ENCODE data around the gene S100A6. TPM values are rescaled to one million over a fixed set of nuclear protein-coding genes. Genes with fewer than 3 reads are reported as not detected.
"Not testable (repeated sequence)": the region's sequence is repeated elsewhere in the genome, so short reads cannot be mapped to it uniquely, and the experiment has no call there.

Gene S100A6
- 254 TPM for polyA plus RNA-seq (2013)

DNA sequence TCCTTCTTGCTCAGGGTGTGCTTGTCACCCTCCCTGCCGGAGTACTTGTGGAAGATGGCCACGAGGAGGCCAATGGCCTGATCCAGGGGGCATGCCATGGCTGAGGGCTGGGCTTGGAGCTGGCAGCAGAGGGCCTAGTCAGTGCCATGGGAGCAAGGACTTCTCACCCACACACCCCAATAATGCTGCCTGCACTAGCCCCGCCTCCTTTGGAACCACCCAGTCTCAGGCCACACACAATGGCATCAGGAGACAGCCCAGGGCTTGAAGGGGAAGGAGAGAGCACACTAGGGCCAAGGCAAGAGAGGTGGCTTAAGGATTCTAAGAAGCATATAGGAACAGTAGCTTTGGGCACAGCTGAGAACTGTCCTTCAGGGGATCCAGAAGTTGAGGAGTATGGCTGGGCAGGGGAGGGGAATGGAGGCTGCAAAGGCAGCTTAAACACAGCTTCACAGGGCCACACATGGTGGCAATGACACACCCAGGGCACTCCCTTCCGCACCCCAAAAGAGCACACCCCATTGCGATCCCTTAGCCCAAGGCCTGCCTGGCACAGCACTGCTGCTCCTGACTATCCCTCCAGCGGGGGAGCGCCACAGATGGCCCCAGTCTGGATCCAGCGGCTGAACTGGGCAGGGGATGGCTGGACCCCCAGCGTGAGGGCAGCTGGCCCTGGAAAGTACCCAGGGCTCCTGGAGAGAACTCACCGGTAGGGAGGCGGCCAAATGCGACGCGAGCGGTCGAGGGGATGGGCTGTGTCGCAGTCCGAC, at the start of gene S100A6:
S100A6 (minus strand) TSS at position 750 of the 770 bp plus-strand sequence; CDS start at position 98, 652 bp downstream.
- Histone ChIP-seq H3K9me3 (ENCODE audit: control extremely low read depth in 1 of 5, control insufficient read depth in 4 of 5, insufficient read depth in 2 of 5, low read depth in 1 of 5, low read length in 4 of 5) (no peaks in the 10 kb centered on the region), H3K4me3 (ENCODE audit: control insufficient read depth in 1 of 7, extremely low read depth in 1 of 7, insufficient read depth in 4 of 7, low read depth in 2 of 7, low read length in 6 of 7) (peak within 1 kb of the TSS; percentile 49 to 91 (median 72)), H3K27ac (ENCODE audit: insufficient read depth in 1 of 2, low read depth in 1 of 2, low read length in 2 of 2, poor library complexity in 1 of 2, severe bottlenecking in 2 of 2) (peak within 1 kb of the TSS; percentile 53 to 82), H3K4me1 (ENCODE audit: control extremely low read depth in 1 of 4, control insufficient read depth in 4 of 4, insufficient read depth in 4 of 4, low read length in 3 of 4) (peaks cover 8 to 58% (median 50%) of the 10 kb centered on the region in 4 experiments), H3K36me3 (ENCODE audit: control insufficient read depth in 4 of 4, insufficient read depth in 4 of 4, low read length in 3 of 4) (peaks cover 0 to 5% (median 2%) of the 10 kb centered on the region in 4 experiments), H3K27me3 (replicated peaks in 2 of 5; ENCODE audit: control insufficient read depth in 4 of 5, insufficient read depth in 5 of 5, low read length in 4 of 5) (no peaks in the 10 kb centered on the region)
- CTCF ChIA-PET, result interaction anchor here (1.2 to 7.1 kb wide), 13 partner anchors 10 to 96 kb away, joined by 3 to 169 read pairs (median 14); partner anchors contain the start of genes S100A14, S100A2 and S100A4
- peak in 1 of 3 donors; percentile 35 for DNase-seq
- WGBS (ENCODE audit: insufficient coverage), result 0% methylated on average over 13 of the region's 18 CpGs
- POLR2A ChIA-PET, result interaction anchor here (0.7 to 2.0 kb wide), 5 partner anchors 9 to 98 kb away, joined by 4 to 11 read pairs (median 6); partner anchors contain the start of genes CHTOP and S100A4

GRCh38 chr1:153585006-153585405, 49.2 kb upstream of the S100A6 start:
- ChIA-PET POLR2A (no interaction called here), CTCF (no interaction called here)
- Histone ChIP-seq H3K4me3 (ENCODE audit: control insufficient read depth in 1 of 7, extremely low read depth in 1 of 7, insufficient read depth in 4 of 7, low read depth in 2 of 7, low read length in 6 of 7) (no peak overlapping the region), H3K4me1 (ENCODE audit: control extremely low read depth in 1 of 4, control insufficient read depth in 4 of 4, insufficient read depth in 4 of 4, low read length in 3 of 4) (no peaks in the 10 kb centered on the region), H3K9me3 (ENCODE audit: control extremely low read depth in 1 of 5, control insufficient read depth in 4 of 5, insufficient read depth in 2 of 5, low read depth in 1 of 5, low read length in 4 of 5) (no peaks in the 10 kb centered on the region), H3K27ac (ENCODE audit: insufficient read depth in 1 of 2, low read depth in 1 of 2, low read length in 2 of 2, poor library complexity in 1 of 2, severe bottlenecking in 2 of 2) (no peak overlapping the region), H3K36me3 (ENCODE audit: control insufficient read depth in 4 of 4, insufficient read depth in 4 of 4, low read length in 3 of 4) (no peaks in the 10 kb centered on the region), H3K27me3 (replicated peaks in 2 of 5; ENCODE audit: control insufficient read depth in 4 of 5, insufficient read depth in 5 of 5, low read length in 4 of 5) (no peaks in the 10 kb centered on the region)
- 90% methylated on average over 1 of the region's 1 CpG for WGBS (ENCODE audit: insufficient coverage)
- no peak for DNase-seq

DNA sequence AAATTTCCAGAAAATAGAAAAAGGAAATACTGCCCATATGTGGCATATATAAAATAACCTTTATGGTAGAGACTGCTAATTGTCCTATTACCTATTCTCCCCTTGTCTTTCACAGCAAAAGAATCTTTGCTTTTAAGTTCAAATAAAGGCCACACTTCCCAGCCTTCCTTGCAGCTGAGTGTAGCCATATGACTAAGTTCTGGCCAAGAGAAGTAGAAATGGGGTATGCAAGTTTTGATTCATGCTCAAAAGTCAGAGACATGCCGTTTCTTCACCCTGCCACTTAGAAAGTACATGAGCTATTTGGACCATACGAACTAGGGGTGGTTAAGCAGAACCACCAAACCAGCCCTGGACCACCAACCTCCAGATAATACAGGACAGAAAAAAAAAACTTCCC, 48.2 kb upstream of the S100A6 start:
- POLR2A ChIA-PET, result no interaction called here
- CTCF ChIA-PET, result no interaction called here
- Histone ChIP-seq H3K4me3 (ENCODE audit: control insufficient read depth in 1 of 7, extremely low read depth in 1 of 7, insufficient read depth in 4 of 7, low read depth in 2 of 7, low read length in 6 of 7) (no peak overlapping the region), H3K36me3 (ENCODE audit: control insufficient read depth in 4 of 4, insufficient read depth in 4 of 4, low read length in 3 of 4) (no peaks in the 10 kb centered on the region), H3K27me3 (replicated peaks in 2 of 5; ENCODE audit: control insufficient read depth in 4 of 5, insufficient read depth in 5 of 5, low read length in 4 of 5) (no peaks in the 10 kb centered on the region), H3K4me1 (ENCODE audit: control extremely low read depth in 1 of 4, control insufficient read depth in 4 of 4, insufficient read depth in 4 of 4, low read length in 3 of 4) (no peaks in the 10 kb centered on the region), H3K9me3 (ENCODE audit: control extremely low read depth in 1 of 5, control insufficient read depth in 4 of 5, insufficient read depth in 2 of 5, low read depth in 1 of 5, low read length in 4 of 5) (no peaks in the 10 kb centered on the region), H3K27ac (ENCODE audit: insufficient read depth in 1 of 2, low read depth in 1 of 2, low read length in 2 of 2, poor library complexity in 1 of 2, severe bottlenecking in 2 of 2) (no peak overlapping the region)
- WGBS (ENCODE audit: insufficient coverage), result 90% methylated on average over 2 of the region's 2 CpGs
- no peak for DNase-seq

- POLR2A ChIA-PET; H3K9me3 ChIP-seq (ENCODE audit: control extremely low read depth in 1 of 5, control insufficient read depth in 4 of 5, insufficient read depth in 2 of 5, low read depth in 1 of 5, low read length in 4 of 5): not testable (repeated sequence)
- WGBS (ENCODE audit: insufficient coverage), result 100% methylated on average over 1 of the region's 3 CpGs
These were observed 47.7 kb upstream of the S100A6 start for GRCh38 chr1:153583514-153583913.

DNA sequence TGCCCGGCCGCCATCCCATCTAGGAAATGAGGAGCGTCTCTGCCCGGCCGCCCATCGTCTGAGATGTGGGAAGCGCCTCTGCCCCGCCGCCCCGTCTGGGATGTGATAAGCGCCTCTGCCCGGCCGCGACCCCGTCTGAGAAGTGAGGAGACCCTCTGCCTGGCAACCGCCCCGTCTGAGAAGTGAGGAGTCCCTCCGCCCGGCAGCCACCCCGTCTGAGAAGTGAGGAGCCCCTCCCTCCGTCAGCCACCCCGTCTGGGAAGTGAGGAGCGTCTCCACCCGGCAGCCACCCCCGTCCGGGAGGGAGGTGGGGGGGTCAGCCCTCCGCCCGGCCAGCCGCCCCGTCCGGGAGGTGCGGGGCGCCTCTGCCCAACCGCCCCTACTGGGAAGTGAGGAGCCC, 47.0 kb upstream of the S100A6 start:
- H3K4me1 ChIP-seq (ENCODE audit: control extremely low read depth in 1 of 4, control insufficient read depth in 4 of 4, insufficient read depth in 4 of 4, low read length in 3 of 4); CTCF ChIA-PET; H3K36me3 ChIP-seq (ENCODE audit: control insufficient read depth in 4 of 4, insufficient read depth in 4 of 4, low read length in 3 of 4); POLR2A ChIA-PET; DNase-seq; H3K4me3 ChIP-seq (ENCODE audit: control insufficient read depth in 1 of 7, extremely low read depth in 1 of 7, insufficient read depth in 4 of 7, low read depth in 2 of 7, low read length in 6 of 7); H3K9me3 ChIP-seq (ENCODE audit: control extremely low read depth in 1 of 5, control insufficient read depth in 4 of 5, insufficient read depth in 2 of 5, low read depth in 1 of 5, low read length in 4 of 5); H3K27ac ChIP-seq (ENCODE audit: insufficient read depth in 1 of 2, low read depth in 1 of 2, low read length in 2 of 2, poor library complexity in 1 of 2, severe bottlenecking in 2 of 2); H3K27me3 ChIP-seq (replicated peaks in 2 of 5; ENCODE audit: control insufficient read depth in 4 of 5, insufficient read depth in 5 of 5, low read length in 4 of 5): not testable (repeated sequence)
- 95% methylated on average over 11 of the region's 34 CpGs for WGBS (ENCODE audit: insufficient coverage)

More at GRCh38 chr1:153583514-153583913, 47.7 kb upstream of the S100A6 start:
- H3K4me1 ChIP-seq (ENCODE audit: control extremely low read depth in 1 of 4, control insufficient read depth in 4 of 4, insufficient read depth in 4 of 4, low read length in 3 of 4); H3K36me3 ChIP-seq (ENCODE audit: control insufficient read depth in 4 of 4, insufficient read depth in 4 of 4, low read length in 3 of 4); DNase-seq; H3K27me3 ChIP-seq (replicated peaks in 2 of 5; ENCODE audit: control insufficient read depth in 4 of 5, insufficient read depth in 5 of 5, low read length in 4 of 5); H3K4me3 ChIP-seq (ENCODE audit: control insufficient read depth in 1 of 7, extremely low read depth in 1 of 7, insufficient read depth in 4 of 7, low read depth in 2 of 7, low read length in 6 of 7); CTCF ChIA-PET; H3K27ac ChIP-seq (ENCODE audit: insufficient read depth in 1 of 2, low read depth in 1 of 2, low read length in 2 of 2, poor library complexity in 1 of 2, severe bottlenecking in 2 of 2): not testable (repeated sequence)

- 90% methylated on average over 3 of the region's 3 CpGs for WGBS (ENCODE audit: insufficient coverage)
- H3K27ac ChIP-seq (ENCODE audit: insufficient read depth in 1 of 2, low read depth in 1 of 2, low read length in 2 of 2, poor library complexity in 1 of 2, severe bottlenecking in 2 of 2), result no peak overlapping the region
- H3K9me3 ChIP-seq (ENCODE audit: control extremely low read depth in 1 of 5, control insufficient read depth in 4 of 5, insufficient read depth in 2 of 5, low read depth in 1 of 5, low read length in 4 of 5), result no peaks in the 10 kb centered on the region
- POLR2A ChIA-PET, result no interaction called here
- H3K4me3 ChIP-seq (ENCODE audit: control insufficient read depth in 1 of 7, extremely low read depth in 1 of 7, insufficient read depth in 4 of 7, low read depth in 2 of 7, low read length in 6 of 7), result no peak overlapping the region
- CTCF ChIA-PET, result interaction anchor here (1.3 to 1.6 kb wide), 2 partner anchors 9 to 36 kb away, joined by 5 read pairs; no protein-coding TSS in a partner anchor
- no peaks in the 10 kb centered on the region for H3K36me3 ChIP-seq (ENCODE audit: control insufficient read depth in 4 of 4, insufficient read depth in 4 of 4, low read length in 3 of 4)
- peaks cover 0 to 2% (median 0%) of the 10 kb centered on the region in 4 experiments for H3K4me1 ChIP-seq (ENCODE audit: control extremely low read depth in 1 of 4, control insufficient read depth in 4 of 4, insufficient read depth in 4 of 4, low read length in 3 of 4)
- H3K27me3 ChIP-seq (replicated peaks in 2 of 5; ENCODE audit: control insufficient read depth in 4 of 5, insufficient read depth in 5 of 5, low read length in 4 of 5), result peaks cover 0 to 8% (median 0%) of the 10 kb centered on the region in 5 experiments
- DNase-seq, result no peak
These were observed 43.1 kb upstream of the S100A6 start for GRCh38 chr1:153578936-153579335.

GRCh38 chr1:153578490-153578889, 42.7 kb upstream of the S100A6 start:
- POLR2A ChIA-PET, result no interaction called here
- peaks cover 0 to 8% (median 0%) of the 10 kb centered on the region in 5 experiments for H3K27me3 ChIP-seq (replicated peaks in 2 of 5; ENCODE audit: control insufficient read depth in 4 of 5, insufficient read depth in 5 of 5, low read length in 4 of 5)
- no peaks in the 10 kb centered on the region for H3K36me3 ChIP-seq (ENCODE audit: control insufficient read depth in 4 of 4, insufficient read depth in 4 of 4, low read length in 3 of 4)
- CTCF ChIA-PET, result interaction anchor here (1.3 to 3.1 kb wide), 6 partner anchors 8 to 52 kb away, joined by 4 to 22 read pairs (median 5); no protein-coding TSS in a partner anchor
- H3K27ac ChIP-seq (ENCODE audit: insufficient read depth in 1 of 2, low read depth in 1 of 2, low read length in 2 of 2, poor library complexity in 1 of 2, severe bottlenecking in 2 of 2), result no peak overlapping the region
- no peak for DNase-seq
- peaks cover under 1 to 4% (median 1%) of the 10 kb centered on the region in 4 experiments for H3K4me1 ChIP-seq (ENCODE audit: control extremely low read depth in 1 of 4, control insufficient read depth in 4 of 4, insufficient read depth in 4 of 4, low read length in 3 of 4)
- H3K4me3 ChIP-seq (ENCODE audit: control insufficient read depth in 1 of 7, extremely low read depth in 1 of 7, insufficient read depth in 4 of 7, low read depth in 2 of 7, low read length in 6 of 7), result no peak overlapping the region
- no peaks in the 10 kb centered on the region for H3K9me3 ChIP-seq (ENCODE audit: control extremely low read depth in 1 of 5, control insufficient read depth in 4 of 5, insufficient read depth in 2 of 5, low read depth in 1 of 5, low read length in 4 of 5)

Data from common myeloid progenitor, CD34-positive (primary cell).